HepG2 (cell line): ENCODE data around the gene ZFAND3. TPM values are rescaled to one million over a fixed set of nuclear protein-coding genes. Genes with fewer than 3 reads are reported as not detected.

Experiments used
- ATAC-seq: fragments of 200-7000 bp; cut with Tn5 transposase; 3 replicates; pipeline ENCODE4 v1.9.1; 2020; ENCODE audit warnings: mild to moderate bottlenecking, moderate library complexity
- BruUV-seq: library from RNA; stranded (reverse); fragments of 400-500 nt; replicated peaks from 2 replicates; lab custom pipeline; 2021; lab: Mats Ljungman, UMichigan
- CTCF ChIA-PET: fragments of 300-600 bp; formaldehyde crosslinking; extraction: SDS; loops from one replicate; lab custom pipeline; 2021; ENCODE audit warnings: low total read pairs, inconsistent platforms, low intra/inter-chr PET ratio; lab: Yijun Ruan, JAX
- POLR2A ChIA-PET: fragments of 350-600 bp; sonication (Branson Sonifier 250); formaldehyde crosslinking; loops from one replicate; lab custom pipeline; 2020; ENCODE audit warnings: antibody characterized with exemption, inconsistent platforms; lab: Yijun Ruan, JAX
- DNase-seq: peaks from one replicate; pipeline ENCODE4 v3.0.0-alpha.2; 2015; ENCODE audit warnings: low spot score
- FAIRE-seq: peaks from 3 replicates; lab custom pipeline; 2011; peaks lifted over from hg19 to GRCh38; lab: Jason Lieb, UNC
- H2AFZ ChIP-seq: one replicate; pipeline ENCODE4 v1.6.1; 2011; ENCODE audit warnings: low read length, inconsistent platforms
- H3K27ac ChIP-seq: fragments of 300-600 bp; 3 replicates; pipeline ENCODE4 v1.8.0; 2011; ENCODE audit warnings: mixed run types, mild to moderate bottlenecking, mixed read lengths, low read length, inconsistent platforms; ENCODE audit not compliant: insufficient read depth; ENCODE audit errors: extremely low read length
- H3K27me3 ChIP-seq, 2 experiments: fragments of 200-600 bp in 1 of 2; 2 replicates in 1 of 2; 3 replicates in 1 of 2; pipeline versions ENCODE4 v1.6.0 to v1.8.0; 2011; ENCODE audit warnings: low read length in 2 of 2, mild to moderate bottlenecking in 2 of 2, moderate library complexity in 2 of 2, inconsistent platforms in 1 of 2; ENCODE audit not compliant: insufficient read depth in 2 of 2, control insufficient read depth in 1 of 2
- H3K36me3 ChIP-seq, 2 experiments: fragments of 200-600 bp in 1 of 2; replicated peaks in 1 of 2; 2 replicates in 1 of 2; 3 replicates in 1 of 2; pipeline versions ENCODE4 v1.5.1 to v1.8.0; 2011; ENCODE audit warnings: low read length in 2 of 2, inconsistent platforms in 1 of 2; ENCODE audit not compliant: insufficient read depth in 2 of 2, control insufficient read depth in 1 of 2
- H3K4me1 ChIP-seq: 2 replicates; pipeline ENCODE4 v1.5.1; 2012; ENCODE audit warnings: low read length, inconsistent platforms; ENCODE audit not compliant: insufficient read depth
- H3K4me2 ChIP-seq: 2 replicates; pipeline ENCODE4 v1.6.0; 2011; ENCODE audit warnings: low read depth, low read length, inconsistent platforms
- H3K4me3 ChIP-seq, 3 experiments: fragments of 200-600 bp in 1 of 3; sonication (generic), shearing (Covaris generic) in 1 of 3; replicated peaks in 1 of 3; 2 replicates each; pipeline ENCODE4 v1.5.1; 2011 to 2016; ENCODE audit warnings: low read length in 3 of 3, inconsistent platforms in 2 of 3, low read depth in 2 of 3, mild to moderate bottlenecking in 2 of 3, control low read depth in 1 of 3, mixed read lengths in 1 of 3; ENCODE audit not compliant: insufficient read depth in 1 of 3
- H3K79me2 ChIP-seq: one replicate; pipeline ENCODE4 v1.6.1; 2011; ENCODE audit warnings: low read length, inconsistent platforms; ENCODE audit not compliant: insufficient read depth
- H3K9ac ChIP-seq: 2 replicates; pipeline ENCODE4 v1.6.0; 2011; ENCODE audit warnings: mild to moderate bottlenecking, low read depth, low read length, inconsistent platforms; ENCODE audit not compliant: insufficient read depth
- H3K9me3 ChIP-seq: 2 replicates; pipeline ENCODE4 v1.5.1; 2012; ENCODE audit warnings: mild to moderate bottlenecking, low read length
- H4K20me1 ChIP-seq: 2 replicates; pipeline ENCODE4 v1.6.0; 2011; ENCODE audit warnings: inconsistent platforms, mild to moderate bottlenecking, low read length, moderate library complexity; ENCODE audit not compliant: insufficient read depth
- ATF7 ChIP-seq, 2 experiments: fragments of 450-650 bp in 1 of 2; sonication (generic) in 1 of 2; formaldehyde crosslinking in 1 of 2; IDR thresholded peaks; 2 replicates each; pipeline versions ENCODE4 v1.4.0 to v1.6.1; 2016 to 2020; ENCODE audit warnings: antibody characterized with exemption in 1 of 2, mild to moderate bottlenecking in 1 of 2, missing genetic modification reagents in 1 of 2
- BCL3 ChIP-seq: sonication (generic); formaldehyde crosslinking; IDR thresholded peaks from 2 replicates; pipeline ENCODE4 v1.5.1; 2020; ENCODE audit warnings: mild to moderate bottlenecking, missing genetic modification reagents, moderate library complexity
- ESRRA ChIP-seq: sonication (generic); formaldehyde crosslinking; IDR thresholded peaks from 2 replicates; pipeline ENCODE4 v1.5.1; 2020; ENCODE audit warnings: mild to moderate bottlenecking, low read depth, missing genetic modification reagents
- FIP1L1 ChIP-seq: fragments of 200-400 bp; formaldehyde crosslinking; IDR thresholded peaks from 2 replicates; pipeline ENCODE4 v1.6.1; 2018; ENCODE audit warnings: low read depth, mild to moderate bottlenecking, low read length, moderate library complexity, borderline replicate concordance; ENCODE audit not compliant: insufficient read depth
- FOXJ3 ChIP-seq: sonication (generic); formaldehyde crosslinking; IDR thresholded peaks from 2 replicates; pipeline ENCODE4 v1.4.0; 2020; ENCODE audit warnings: missing genetic modification reagents, mild to moderate bottlenecking, borderline replicate concordance
- JUNB ChIP-seq: sonication (generic); formaldehyde crosslinking; IDR thresholded peaks from 2 replicates; pipeline ENCODE4 v1.8.0; 2022; ENCODE audit warnings: missing genetic modification reagents, mild to moderate bottlenecking, borderline replicate concordance
- SKI ChIP-seq: fragments of 450-650 bp; IDR thresholded peaks from one replicate; pipeline ENCODE4 v1.6.1; 2018; ENCODE audit warnings: mild to moderate bottlenecking; ENCODE audit not compliant: partially characterized antibody
- SRSF9 ChIP-seq: fragments of 200-400 bp; formaldehyde crosslinking; IDR thresholded peaks from 2 replicates; pipeline ENCODE4 v1.6.1; 2018; ENCODE audit warnings: borderline replicate concordance, mild to moderate bottlenecking, low read depth, low read length; ENCODE audit not compliant: insufficient read depth, poor library complexity, severe bottlenecking
- TGIF2 ChIP-seq: IDR thresholded peaks from 2 replicates; pipeline ENCODE4 v1.6.1; 2016; ENCODE audit warnings: control low read depth, missing compliant biosample characterization
- ZBTB26 ChIP-seq: IDR thresholded peaks from 2 replicates; pipeline ENCODE4 v1.6.1; 2016; ENCODE audit warnings: missing compliant biosample characterization, missing genetic modification reagents, borderline replicate concordance
- ZNF430 ChIP-seq: sonication (generic); formaldehyde crosslinking; IDR thresholded peaks from 2 replicates; pipeline ENCODE4 v1.9.0; 2021; ENCODE audit warnings: mild to moderate bottlenecking, missing genetic modification reagents
- ZNF543 ChIP-seq: sonication (generic); formaldehyde crosslinking; IDR thresholded peaks from 2 replicates; pipeline ENCODE4 v1.4.0; 2020; ENCODE audit warnings: mild to moderate bottlenecking, missing genetic modification reagents
- ZNF766 ChIP-seq: sonication (generic); formaldehyde crosslinking; IDR thresholded peaks from 2 replicates; pipeline ENCODE4 v1.5.0; 2020; ENCODE audit warnings: missing genetic modification reagents, borderline replicate concordance
- WGBS: methylation state at CpG from one replicate; pipeline ENCODE4 v1.1.6; 2017; ENCODE audit warnings: low lambda C conversion rate; 5-methylcytosine and 5-hydroxymethylcytosine counted together
- in situ Hi-C: cut with HindIII; loops from 2 replicates; pipeline ENCODE4 v1.10.0; 2017; ENCODE audit warnings: low pct_unique_long_range_greater_than_20kb; ENCODE audit not compliant: extremely low pct_ligation_motif_present
- intact Hi-C: fragments of 100-400 bp; cut with micrococcal nuclease; formaldehyde crosslinking; loops from one replicate; pipeline ENCODE4 v1.10.0; 2022; ENCODE audit not compliant: unreplicated experiment
- polyA plus RNA-seq, 8 experiments: library from polyadenylated mRNA; depleted of rRNA in 3 of 8; stranded (reverse) in 7 of 8; unstranded in 1 of 8; fragments of >200 nt; fragmentation: Illumina TruSeq in 4 of 8; extraction: Trizol in 4 of 8; gene quantifications; 2 replicates each; pipeline versions ENCODE4 v1.2.1 to v1.2.3, GENCODE V29; 2011 to 2016; ENCODE audit warnings: low read depth in 4 of 8, missing spikeins in 1 of 8, mixed read lengths in 1 of 8; ENCODE audit not compliant: insufficient read depth in 1 of 8
- total RNA-seq, 5 experiments: library from RNA; depleted of rRNA; stranded (reverse); fragments of >200 nt; fragmentation: Illumina TruSeq; extraction: Trizol; gene quantifications; 2 replicates each; pipeline ENCODE4 v1.2.3, GENCODE V29; 2016; ENCODE audit warnings: low read depth in 1 of 5

ZFAND3 gene
- total and polyA plus RNA-seq, 2 of the 13 experiments (the other 11 are each of a cell fraction or from before 2014, with no cell fraction given): 16.4 to 17.1 TPM

DNA sequence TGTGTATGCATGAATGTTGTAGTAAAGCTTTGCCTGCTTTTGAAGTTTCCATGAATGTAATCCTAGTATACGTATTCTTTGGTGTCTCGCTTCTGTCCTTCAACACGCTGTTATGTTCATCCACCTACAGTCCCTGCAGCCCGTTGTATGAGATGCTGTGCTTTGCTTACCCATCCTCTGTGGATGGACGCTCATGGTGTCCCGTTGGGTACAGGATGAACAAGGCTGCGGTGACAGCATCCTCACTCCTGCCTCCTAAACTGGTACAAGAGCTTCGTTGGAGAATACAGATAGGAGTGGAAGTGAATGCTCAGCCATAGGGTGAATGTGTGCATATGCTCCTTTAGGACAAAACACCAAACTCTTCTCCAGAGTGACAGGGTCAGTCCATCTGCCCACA, 366.2 kb downstream of the ZFAND3 start:
- DNase-seq: no peak
- Histone ChIP-seq H3K4me2 (no peak overlapping the region), H3K4me1 (no peaks in the 10 kb centered on the region), H3K27me3 (no peaks in the 10 kb centered on the region), H3K79me2 (no peaks in the 10 kb centered on the region), H3K9ac (no peak overlapping the region), H3K4me3 (no peak overlapping the region), H4K20me1 (no peaks in the 10 kb centered on the region)
- intact Hi-C loops: no loop called here
- 74% methylated on average over 8 of the region's 8 CpGs for WGBS
- CTCF ChIA-PET: no interaction called here
- POLR2A ChIA-PET: no interaction called here
- TF ChIP-seq FOXJ3 (CRISPR knock-in tag) (no peak), BCL3 (no peak), ATF7 (IDR thresholded peaks at IDR 0.05) (no peak), ATF7 (CRISPR knock-in tag; IDR thresholded peaks at IDR 0.05) (no peak), ZNF766 (no peak), FIP1L1 (no peak), JUNB (no peak), ZNF543 (CRISPR knock-in tag) (no peak), TGIF2 (no peak), SKI (no peak), ZBTB26 (CRISPR knock-in tag) (no peak), ZNF430 (no peak), SRSF9 (no peak), ESRRA (CRISPR knock-in tag) (no peak)
- TF ChIP-seq, all 625 proteins: peak for 0
- FAIRE-seq: no peak
- no peaks in the 10 kb centered on the region for H3K36me3 ChIP-seq
- no peak for ATAC-seq
- in situ Hi-C loops: no loop called here
- no TSS peak for BruUV-seq
- no peak overlapping the region for H2AFZ ChIP-seq
- H3K27ac ChIP-seq: no peak overlapping the region
- H3K9me3 ChIP-seq: no peaks in the 10 kb centered on the region
